CD4-positive, CD25-positive, alpha-beta regulatory T cell (primary cell): ENCODE data around the gene GLI3. TPM values are rescaled to one million over a fixed set of nuclear protein-coding genes. Genes with fewer than 3 reads are reported as not detected.

ENCODE experiments used
- ATAC-seq, 2 donors: fragments of 150-1000 bp; cut with Tn5 transposase; one replicate each; pipeline ENCODE4 v1.10.0; 2021; ENCODE audit warnings: low read depth in 2 of 2, moderate number of reproducible peaks in 2 of 2, moderate library complexity in 1 of 2
- DNase-seq, 3 donors: peaks; one replicate each; pipeline versions ENCODE4 v3.0.0 to v3.0.0-alpha.2; 2012 to 2022; ENCODE audit warnings: mixed read lengths in 1 of 3
- H3K27ac ChIP-seq: one replicate; pipeline ENCODE4 v1.7.0; 2013; ENCODE audit warnings: mild to moderate bottlenecking, low read length; ENCODE audit not compliant: insufficient read depth, poor library complexity, severe bottlenecking
- H3K27me3 ChIP-seq: one replicate; pipeline ENCODE4 v1.7.0; 2013; ENCODE audit warnings: low read length; ENCODE audit not compliant: control insufficient read depth, insufficient read depth
- H3K36me3 ChIP-seq: one replicate; pipeline ENCODE4 v1.7.0; 2013; ENCODE audit warnings: mild to moderate bottlenecking, low read length, moderate library complexity; ENCODE audit not compliant: control insufficient read depth, insufficient read depth
- H3K4me1 ChIP-seq: 2 replicates; pipeline ENCODE4 v1.7.0; 2013; ENCODE audit warnings: mild to moderate bottlenecking, low read length; ENCODE audit not compliant: insufficient read depth, control insufficient read depth, poor library complexity, severe bottlenecking
- H3K4me3 ChIP-seq: one replicate; pipeline ENCODE4 v1.7.0; 2013; ENCODE audit warnings: low read depth, mild to moderate bottlenecking, low read length, moderate library complexity
- H3K9me3 ChIP-seq, 2 experiments: 1 replicate in 1 of 2; 2 replicates in 1 of 2; pipeline ENCODE4 v1.7.0; 2013; ENCODE audit warnings: low read length in 2 of 2, mild to moderate bottlenecking in 1 of 2, moderate library complexity in 1 of 2; ENCODE audit not compliant: control insufficient read depth in 2 of 2
- H3K27ac Mint-ChIP-seq, 3 donors: one replicate each; pipeline ENCODE4 v1.8.0; 2020 to 2022; ENCODE audit warnings: mild to moderate bottlenecking in 3 of 3, mixed read lengths in 3 of 3, moderate library complexity in 2 of 3
- H3K27me3 Mint-ChIP-seq: one replicate; pipeline ENCODE4 v1.8.0; 2022; ENCODE audit warnings: mild to moderate bottlenecking, mixed read lengths
- H3K36me3 Mint-ChIP-seq: one replicate; pipeline ENCODE4 v1.8.0; 2020; ENCODE audit warnings: mixed read lengths
- H3K4me1 Mint-ChIP-seq, 4 donors: one replicate each; pipeline ENCODE4 v1.8.0; 2020 to 2022; ENCODE audit warnings: mixed read lengths in 4 of 4, mild to moderate bottlenecking in 1 of 4
- H3K4me3 Mint-ChIP-seq, 4 donors: one replicate each; pipeline ENCODE4 v1.8.0; 2020 to 2022; ENCODE audit warnings: mild to moderate bottlenecking in 4 of 4, mixed read lengths in 4 of 4, moderate library complexity in 3 of 4
- H3K9me3 Mint-ChIP-seq, 7 donors: one replicate each; pipeline ENCODE4 v1.8.0; 2020 to 2022; ENCODE audit warnings: mixed read lengths in 7 of 7, mild to moderate bottlenecking in 3 of 7, moderate library complexity in 2 of 7
- polyA plus RNA-seq, 4 donors: library from polyadenylated mRNA; unstranded; fragments of 300-500 nt; fragmentation: Illumina TruSeq; gene quantifications; one replicate each; pipeline ENCODE4 v1.2.3, GENCODE V29; 2021
- total RNA-seq: library from RNA; stranded (reverse); gene quantifications from one replicate; pipeline ENCODE4 v1.2.3, GENCODE V29; 2022

Gene GLI3
- total and polyA plus RNA-seq, 5 donors from 2014 or later = not detected

DNA sequence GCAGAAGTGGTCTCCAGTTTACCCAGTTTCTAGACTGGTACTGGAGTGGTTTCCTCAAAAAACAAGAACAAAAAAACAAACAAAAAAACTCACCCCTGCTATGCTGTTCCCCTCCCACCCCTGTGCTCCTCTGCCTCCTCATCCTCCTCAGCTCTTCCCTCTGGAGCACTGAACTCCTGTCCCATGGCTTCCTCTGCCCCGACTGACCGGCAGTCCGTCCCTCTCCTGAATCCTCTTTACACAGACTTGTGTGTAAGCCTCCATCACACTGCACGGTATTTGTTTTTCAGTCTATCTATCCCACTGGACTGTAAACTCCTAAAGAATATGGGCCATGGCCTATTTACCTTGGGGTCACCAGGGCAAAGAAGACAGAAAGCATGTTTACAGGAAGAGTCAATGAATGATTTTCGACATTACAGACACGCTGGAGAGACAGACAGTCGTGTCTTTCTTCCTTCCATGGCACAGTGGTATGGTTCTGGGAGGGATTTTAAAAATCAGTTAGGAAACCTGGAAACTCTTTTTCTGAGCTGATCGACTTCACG lies 265.3 kb downstream of the GLI3 start:
- H3K4me3 ChIP-seq = no peak overlapping the region
- DNase-seq (no peak), ATAC-seq (no peak)
- H3K4me3 Mint-ChIP-seq = no peak overlapping the region
- H3K9me3 Mint-ChIP-seq = peaks cover 0 to 3% (median 0%) of the 10 kb centered on the region in 7 donors
- no peak overlapping the region for H3K27ac Mint-ChIP-seq
- no peaks in the 10 kb centered on the region for H3K9me3 ChIP-seq
- H3K27ac ChIP-seq = no peak overlapping the region
- H3K36me3 ChIP-seq = no peaks in the 10 kb centered on the region
- H3K4me1 Mint-ChIP-seq = no peaks in the 10 kb centered on the region
- no peaks in the 10 kb centered on the region for H3K27me3 ChIP-seq
- no peaks in the 10 kb centered on the region for H3K4me1 ChIP-seq
- H3K27me3 Mint-ChIP-seq = no peaks in the 10 kb centered on the region
- H3K36me3 Mint-ChIP-seq = no peaks in the 10 kb centered on the region

- H3K27me3 ChIP-seq = no peaks in the 10 kb centered on the region
- H3K36me3 ChIP-seq = no peaks in the 10 kb centered on the region
- H3K27ac ChIP-seq = no peak overlapping the region
- H3K9me3 Mint-ChIP-seq = peaks cover 0 to 3% (median 0%) of the 10 kb centered on the region in 7 donors
- H3K4me1 Mint-ChIP-seq = no peaks in the 10 kb centered on the region
- ATAC-seq = no peak
- no peak overlapping the region for H3K27ac Mint-ChIP-seq
- H3K9me3 ChIP-seq = no peaks in the 10 kb centered on the region
- DNase-seq = no peak
- H3K36me3 Mint-ChIP-seq = no peaks in the 10 kb centered on the region
- H3K4me3 ChIP-seq = no peak overlapping the region
- no peaks in the 10 kb centered on the region for H3K4me1 ChIP-seq
- H3K4me3 Mint-ChIP-seq = no peak overlapping the region
- no peaks in the 10 kb centered on the region for H3K27me3 Mint-ChIP-seq
Observed at GRCh38 chr7:41970941-41971340, 266.1 kb downstream of the GLI3 start.

GRCh38 chr7:41969561-41970105 lies 267.4 kb downstream of the GLI3 start:
- DNase-seq (no peak), ATAC-seq (no peak)
- H3K27ac Mint-ChIP-seq = no peak overlapping the region
- Histone ChIP-seq H3K9me3 (no peaks in the 10 kb centered on the region), H3K36me3 (no peaks in the 10 kb centered on the region), H3K4me1 (no peaks in the 10 kb centered on the region), H3K27ac (no peak overlapping the region), H3K4me3 (no peak overlapping the region), H3K27me3 (no peaks in the 10 kb centered on the region)
- H3K4me1 Mint-ChIP-seq = no peaks in the 10 kb centered on the region
- H3K9me3 Mint-ChIP-seq = peaks cover 0 to 3% (median 0%) of the 10 kb centered on the region in 7 donors
- no peaks in the 10 kb centered on the region for H3K27me3 Mint-ChIP-seq
- H3K36me3 Mint-ChIP-seq = no peaks in the 10 kb centered on the region
- H3K4me3 Mint-ChIP-seq = no peak overlapping the region

DNA sequence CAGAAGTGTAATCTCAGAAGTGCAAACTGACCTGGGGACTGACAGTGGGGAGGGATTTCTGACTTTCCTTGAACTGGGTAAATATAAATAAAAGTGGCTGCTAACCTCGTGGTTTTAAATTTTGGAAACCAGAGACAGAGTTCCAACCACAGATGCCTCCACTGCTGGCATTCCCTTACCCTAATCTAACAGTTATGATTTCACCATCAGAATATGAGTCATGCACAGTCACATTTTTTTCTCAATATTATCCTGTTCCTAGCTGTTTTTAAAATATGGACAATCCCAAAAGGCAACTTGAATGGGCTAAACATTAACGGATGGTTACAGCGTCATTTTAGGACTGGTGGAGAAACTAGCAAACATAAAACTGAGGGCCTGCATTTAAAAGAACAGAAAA lies 269.9 kb downstream of the GLI3 start:
- Histone ChIP-seq H3K36me3 (no peaks in the 10 kb centered on the region), H3K27ac (no peak overlapping the region), H3K4me3 (no peak overlapping the region), H3K27me3 (no peaks in the 10 kb centered on the region), H3K4me1 (no peaks in the 10 kb centered on the region), H3K9me3 (no peaks in the 10 kb centered on the region)
- DNase-seq (no peak), ATAC-seq (no peak)
- Mint-ChIP-seq H3K4me3 (no peak overlapping the region), H3K4me1 (peaks cover 0 to 2% (median 0%) of the 10 kb centered on the region in 4 donors), H3K27ac (no peak overlapping the region), H3K36me3 (no peaks in the 10 kb centered on the region), H3K9me3 (peaks cover 0 to 3% (median 0%) of the 10 kb centered on the region in 7 donors), H3K27me3 (peaks cover 4% of the 10 kb centered on the region)

- Mint-ChIP-seq H3K4me1 (peaks cover 0 to 2% (median 0%) of the 10 kb centered on the region in 4 donors), H3K36me3 (no peaks in the 10 kb centered on the region), H3K4me3 (no peak overlapping the region)
Observed at GRCh38 chr7:41965951-41966505, 271.0 kb downstream of the GLI3 start.

GRCh38 chr7:41964849-41965745 lies 271.9 kb downstream of the GLI3 start:
- DNase-seq = no peak
- H3K9me3 ChIP-seq = no peaks in the 10 kb centered on the region
- peaks cover 4% of the 10 kb centered on the region for H3K27me3 Mint-ChIP-seq
- H3K4me3 Mint-ChIP-seq = no peak overlapping the region
- no peaks in the 10 kb centered on the region for H3K36me3 ChIP-seq
- no peak overlapping the region for H3K27ac Mint-ChIP-seq
- peaks cover 0 to 2% (median 0%) of the 10 kb centered on the region in 4 donors for H3K4me1 Mint-ChIP-seq
- no peak overlapping the region for H3K4me3 ChIP-seq
- H3K27ac ChIP-seq = no peak overlapping the region
- no peaks in the 10 kb centered on the region for H3K27me3 ChIP-seq
- no peak for ATAC-seq
- H3K4me1 ChIP-seq = no peaks in the 10 kb centered on the region
- H3K9me3 Mint-ChIP-seq = peaks cover 0 to 5% (median 0%) of the 10 kb centered on the region in 7 donors
- no peaks in the 10 kb centered on the region for H3K36me3 Mint-ChIP-seq

More at GRCh38 chr7:41965951-41966505, 271.0 kb downstream of the GLI3 start:
- H3K36me3 ChIP-seq = no peaks in the 10 kb centered on the region
- no peak for ATAC-seq
- Mint-ChIP-seq H3K9me3 (peaks cover 0 to 5% (median 0%) of the 10 kb centered on the region in 7 donors), H3K27ac (no peak overlapping the region), H3K27me3 (peaks cover 4% of the 10 kb centered on the region)
- no peaks in the 10 kb centered on the region for H3K27me3 ChIP-seq
- H3K4me1 ChIP-seq = no peaks in the 10 kb centered on the region
- H3K9me3 ChIP-seq = no peaks in the 10 kb centered on the region
- H3K27ac ChIP-seq = no peak overlapping the region
- no peak overlapping the region for H3K4me3 ChIP-seq
- no peak for DNase-seq

DNA sequence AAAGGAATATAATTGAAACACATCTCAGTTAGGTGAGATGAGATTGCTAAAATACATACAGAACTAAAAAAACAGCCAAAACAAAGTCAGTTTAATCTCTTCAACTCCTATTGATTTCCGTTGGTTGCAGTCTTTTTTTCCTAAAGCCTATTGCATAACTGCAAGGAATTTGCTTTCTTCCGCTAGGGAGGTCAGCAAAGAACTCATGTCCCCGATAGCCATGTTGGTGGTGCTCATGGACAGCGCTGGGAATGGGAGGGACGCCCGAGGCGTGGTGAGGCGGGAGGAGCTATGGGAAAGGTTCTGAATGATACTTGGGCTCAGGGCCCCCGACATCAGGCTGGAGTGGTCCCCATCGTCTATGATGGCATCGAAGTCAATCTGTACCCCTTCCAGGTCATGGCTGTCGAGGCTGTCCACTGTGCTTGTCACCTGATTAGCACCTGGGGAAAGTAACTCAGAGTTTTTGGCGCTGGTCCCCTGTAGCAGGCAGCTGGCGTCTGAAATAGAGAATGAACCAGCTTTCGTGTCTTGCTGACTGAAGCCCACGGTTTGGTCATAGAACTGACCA lies 272.7 kb downstream of the GLI3 start:
- DNase-seq (no peak), ATAC-seq (no peak)
- Mint-ChIP-seq H3K36me3 (no peaks in the 10 kb centered on the region), H3K4me3 (no peak overlapping the region), H3K9me3 (peaks cover 0 to 1% (median 0%) of the 10 kb centered on the region in 7 donors), H3K4me1 (peaks cover 0 to 2% (median 0%) of the 10 kb centered on the region in 4 donors), H3K27ac (no peak overlapping the region), H3K27me3 (peaks cover 4% of the 10 kb centered on the region)
- H3K36me3 ChIP-seq = no peaks in the 10 kb centered on the region
- no peaks in the 10 kb centered on the region for H3K27me3 ChIP-seq
- no peak overlapping the region for H3K27ac ChIP-seq
- H3K4me1 ChIP-seq = no peaks in the 10 kb centered on the region
- H3K9me3 ChIP-seq = no peaks in the 10 kb centered on the region
- no peak overlapping the region for H3K4me3 ChIP-seq
